OCI-LY3 (cell line): ENCODE data around the gene ADIPOR2.

Source experiments
- H2AFZ ChIP-seq: fragments of 200-600, 300-600 bp; shearing (Covaris generic); 2 replicates; pipeline ENCODE4 v1.6.0; 2014; ENCODE audit warnings: antibody characterized with exemption, low read depth, low read length
- H3K27ac ChIP-seq: fragments of 200-600, 300-600 bp; sonication (generic); 2 replicates; pipeline ENCODE4 v1.5.1; 2014; ENCODE audit warnings: mild to moderate bottlenecking, low read length, moderate library complexity, mixed read lengths
- H3K27me3 ChIP-seq: fragments of 200-600, 300-600 bp; sonication (generic); 2 replicates; pipeline ENCODE4 v1.6.1; 2014; ENCODE audit warnings: low read depth, low read length, mixed read lengths
- H3K36me3 ChIP-seq: fragments of 200-600, 300-600 bp; sonication (generic); replicated peaks from 2 replicates; pipeline ENCODE3; 2014; ENCODE audit warnings: low read depth, low read length, mixed read lengths
- H3K4me1 ChIP-seq: fragments of 300-600, 200-600 bp; sonication (generic); 2 replicates; pipeline ENCODE4 v1.6.1; 2014; ENCODE audit warnings: low read length, mixed read lengths
- H3K4me2 ChIP-seq: fragments of 200-600, 300-600 bp; sonication (generic); 2 replicates; pipeline ENCODE4 v1.6.1; 2014; ENCODE audit warnings: low read length, mixed read lengths
- H3K4me3 ChIP-seq: fragments of 300-600, 200-600 bp; sonication (generic); 2 replicates; pipeline ENCODE4 v1.5.1; 2014; ENCODE audit warnings: antibody characterized with exemption, mild to moderate bottlenecking, low read length, moderate library complexity
- H3K79me2 ChIP-seq: fragments of 300-600, 200-600 bp; shearing (Covaris generic); 2 replicates; pipeline ENCODE4 v1.6.1; 2014; ENCODE audit warnings: mild to moderate bottlenecking, low read length, mixed read lengths
- H3K9ac ChIP-seq: fragments of 300-600, 200-600 bp; shearing (Covaris generic); 2 replicates; pipeline ENCODE4 v1.6.0; 2014; ENCODE audit warnings: mild to moderate bottlenecking, low read length, moderate library complexity
- H3K9me3 ChIP-seq: fragments of 200-600, 300-600 bp; shearing (Covaris generic); 2 replicates; pipeline ENCODE4 v1.6.1; 2014; ENCODE audit warnings: low read length, mixed read lengths; ENCODE audit not compliant: insufficient read depth
- H4K20me1 ChIP-seq: fragments of 200-600, 300-600 bp; sonication (generic); 2 replicates; pipeline ENCODE4 v1.6.1; 2016; ENCODE audit warnings: low read length, mixed read lengths; ENCODE audit not compliant: insufficient read depth
- CTCF ChIP-seq: fragments of 200-600, 300-600 bp; sonication (generic); IDR thresholded peaks from 2 replicates; pipeline ENCODE4 v1.5.1; 2014; ENCODE audit warnings: antibody characterized with exemption, low read length, low read depth
- EZH2phosphoT487 ChIP-seq: fragments of 200-600 bp; shearing (Covaris generic); IDR thresholded peaks from 2 replicates; pipeline ENCODE4 v1.6.1; 2018; ENCODE audit warnings: antibody characterized with exemption, mixed run types, low read depth

ADIPOR2 gene

DNA sequence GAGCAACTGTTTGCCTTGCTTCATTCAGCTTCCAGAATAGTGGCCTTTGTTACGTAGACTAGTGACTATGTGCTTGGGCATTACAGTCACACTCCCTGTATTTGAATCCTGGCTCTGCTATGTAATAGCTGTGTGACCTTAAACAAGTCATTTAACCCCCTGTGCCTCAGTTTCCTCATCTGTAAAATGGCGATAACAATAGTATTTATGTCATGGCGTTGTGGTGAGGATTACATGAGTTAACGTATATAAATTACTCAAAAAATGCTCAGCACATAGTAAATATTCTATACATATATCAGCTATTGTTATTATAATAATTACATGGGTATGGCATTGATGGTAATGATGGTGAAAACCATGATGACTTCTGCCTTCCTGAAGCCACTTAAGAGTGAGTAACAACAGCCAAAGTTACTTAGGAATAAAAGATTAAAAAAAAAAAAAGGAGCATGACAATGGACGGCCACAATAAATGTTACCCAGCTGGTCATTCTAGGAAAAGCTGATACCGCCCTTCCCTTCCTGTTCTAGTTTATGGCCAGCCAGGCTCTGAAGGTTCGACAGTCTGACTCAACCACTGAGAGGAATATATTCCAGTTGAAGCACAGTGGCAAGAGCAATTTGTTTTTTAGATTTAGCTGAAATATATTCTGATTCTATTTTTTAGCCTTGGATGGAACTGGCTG lies 9.9 kb upstream of the ADIPOR2 start:
- Histone ChIP-seq H3K27me3 (peaks cover 9% of the 10 kb centered on the region), H3K4me1 (no peaks in the 10 kb centered on the region), H2AFZ (no peak overlapping the region), H3K4me3 (no peak overlapping the region), H3K79me2 (no peaks in the 10 kb centered on the region), H3K9ac (no peak overlapping the region), H3K36me3 (no peaks in the 10 kb centered on the region), H3K4me2 (no peak overlapping the region), H3K27ac (no peak overlapping the region), H3K9me3 (no peaks in the 10 kb centered on the region), H4K20me1 (no peaks in the 10 kb centered on the region)
- no peak for TF ChIP-seq CTCF
- no peak for TF ChIP-seq EZH2phosphoT487

- no peak overlapping the region for H2AFZ ChIP-seq
- TF ChIP-seq EZH2phosphoT487 (no peak), CTCF (no peak)
- H3K9me3 ChIP-seq: no peaks in the 10 kb centered on the region
- no peak overlapping the region for H3K4me2 ChIP-seq
- H3K79me2 ChIP-seq: no peaks in the 10 kb centered on the region
- H3K27ac ChIP-seq: no peak overlapping the region
- peaks cover 9% of the 10 kb centered on the region for H3K27me3 ChIP-seq
- no peaks in the 10 kb centered on the region for H3K36me3 ChIP-seq
- no peak overlapping the region for H3K4me3 ChIP-seq
- H3K9ac ChIP-seq: no peak overlapping the region
- H3K4me1 ChIP-seq: no peaks in the 10 kb centered on the region
- H4K20me1 ChIP-seq: no peaks in the 10 kb centered on the region
Observed at GRCh38 chr12:1681493-1681807, 9.4 kb upstream of the ADIPOR2 start.

GRCh38 chr12:1688086-1688710 lies 2.7 kb upstream of the ADIPOR2 start:
- Histone ChIP-seq H3K4me2 (no peak overlapping the region), H3K27me3 (peaks cover 11% of the 10 kb centered on the region), H3K9me3 (no peaks in the 10 kb centered on the region), H3K4me3 (no peak overlapping the region), H3K79me2 (peaks cover 22% of the 10 kb centered on the region), H3K36me3 (no peaks in the 10 kb centered on the region), H3K9ac (no peak overlapping the region), H3K4me1 (peaks cover 20% of the 10 kb centered on the region), H4K20me1 (peaks cover 16% of the 10 kb centered on the region), H2AFZ (no peak overlapping the region), H3K27ac (no peak overlapping the region)
- TF ChIP-seq EZH2phosphoT487 (no peak), CTCF (no peak)

DNA sequence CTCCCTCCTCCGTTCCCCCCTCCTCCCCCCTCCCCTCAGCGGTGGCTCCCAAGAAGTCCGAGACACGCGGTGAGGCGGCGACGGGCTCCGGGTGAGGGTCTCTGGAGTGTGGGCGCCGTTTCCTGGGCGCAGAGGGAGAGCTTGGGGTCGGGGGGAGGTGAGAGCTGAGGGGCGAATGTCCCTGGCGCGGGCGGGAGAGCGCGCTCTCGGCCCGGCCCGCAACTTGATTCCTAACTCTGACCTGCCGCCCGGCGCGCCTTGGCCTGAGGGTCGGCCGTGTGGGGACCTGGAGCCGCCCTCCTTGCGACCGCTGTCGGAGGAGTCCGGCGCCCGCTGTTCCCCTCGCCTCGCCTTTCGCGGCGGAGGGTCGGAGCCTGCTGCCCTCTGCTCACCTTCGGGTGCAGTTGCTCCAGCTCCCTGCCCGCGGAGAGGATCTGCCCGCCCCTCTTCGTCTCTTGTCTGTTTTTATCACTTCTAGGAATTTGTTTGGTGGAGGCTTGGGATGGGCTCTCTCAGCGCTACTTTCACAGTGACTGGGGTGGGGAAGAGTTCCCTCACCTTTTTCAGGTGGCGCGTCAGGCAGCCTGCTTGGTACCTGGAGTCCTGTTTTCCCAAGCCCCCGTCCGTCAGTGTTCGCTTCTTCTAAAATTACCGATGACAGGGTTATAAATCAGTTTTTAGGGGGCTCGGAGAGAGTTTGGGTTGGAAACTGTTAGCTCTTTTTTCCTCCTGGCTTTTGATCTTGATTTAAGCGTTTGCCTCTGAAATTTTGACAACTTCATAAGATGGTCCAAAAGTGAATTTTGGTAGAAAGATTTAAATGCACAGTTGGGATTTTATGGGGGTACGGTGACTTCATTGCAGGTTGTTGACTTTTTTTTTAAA lies 495 bp downstream of the ADIPOR2 start:
- Histone ChIP-seq H2AFZ (peak overlapping the region; percentile 35; the same call in 1 of the 2 replicates), H3K36me3 (peaks cover 4% of the 10 kb centered on the region), H3K27me3 (peaks cover 2% of the 10 kb centered on the region; the same call in 1 of the 2 replicates), H3K9me3 (no peaks in the 10 kb centered on the region), H4K20me1 (peaks cover 38% of the 10 kb centered on the region), H3K4me1 (peaks cover 21% of the 10 kb centered on the region), H3K27ac (peak overlapping the region; percentile 53), H3K79me2 (peaks cover 53% of the 10 kb centered on the region), H3K4me3 (peak overlapping the region; percentile 91), H3K9ac (peak overlapping the region; percentile 82), H3K4me2 (peak overlapping the region; percentile 79)
- no peak for TF ChIP-seq CTCF
- TF ChIP-seq EZH2phosphoT487: no peak
